Measurements from ENCODE around the gene ARMH4.

Gene ARMH4

GRCh38 chr14:58199726-58200479 is 47.9 kb upstream of the ARMH4 start, which contains the start of gene ACTR10:
Gene ACTR10 (plus strand): TSS chr14:58200149. CDS start chr14:58200218, 69 bp downstream.
- Histone ChIP-seq H3K4me2 (ENCODE audit: insufficient read depth, low read length) (peak within 1 kb of the TSS; percentile 83), H4K20me1 (ENCODE audit: insufficient read depth, low read length) (no peaks in the 10 kb centered on the region), H3K9me3 (ENCODE audit: insufficient read depth, low read length, severe bottlenecking) (no peaks in the 10 kb centered on the region), H3K27me3 (ENCODE audit: insufficient read depth, low read length, poor library complexity) (no peaks in the 10 kb centered on the region), H3K27ac (ENCODE audit: low read length) (peak within 1 kb of the TSS; percentile 81), H2AFZ (ENCODE audit: low read depth, low read length) (peak within 1 kb of the TSS; percentile 92), H3K4me1 (ENCODE audit: insufficient read depth, low read length) (peaks cover 25% of the 10 kb centered on the region), H3K4me3 (ENCODE audit: low read depth in 1 of 2, low read length in 2 of 2) (peak within 1 kb of the TSS; percentile 88 to 93), H3K79me2 (ENCODE audit: insufficient read depth, low read length) (peaks cover 29% of the 10 kb centered on the region), H3K9ac (ENCODE audit: low read depth, low read length) (peak within 1 kb of the TSS; percentile 78), H3K36me3 (ENCODE audit: insufficient read depth, low read length) (0 out of 2 replicates have a peak, but pooled peaks cover 3% of the 10 kb centered on the region)
- TF ChIP-seq CTCF (IDR thresholded peaks at IDR 0.05; ENCODE audit: borderline replicate concordance, extremely low read depth, low read length, poor library complexity, severe bottlenecking) (no peak), EZH2 (IDR thresholded peaks at IDR 0.05; ENCODE audit: borderline replicate concordance, low read depth, low read length, severe bottlenecking) (no peak)
- peak; percentile 89 for DNase-seq
- ATAC-seq (ENCODE audit: insufficient read depth, low read depth) = peak; percentile 92

- Histone ChIP-seq H3K79me2 (ENCODE audit: insufficient read depth, low read length) (peaks cover 26% of the 10 kb centered on the region), H3K4me2 (ENCODE audit: insufficient read depth, low read length) (no peak overlapping the region), H3K4me1 (ENCODE audit: insufficient read depth, low read length) (peaks cover 25% of the 10 kb centered on the region), H3K27me3 (ENCODE audit: insufficient read depth, low read length, poor library complexity) (peaks cover 4% of the 10 kb centered on the region), H3K4me3 (ENCODE audit: low read depth in 1 of 2, low read length in 2 of 2) (no peak overlapping the region), H3K9me3 (ENCODE audit: insufficient read depth, low read length, severe bottlenecking) (no peaks in the 10 kb centered on the region), H3K36me3 (ENCODE audit: insufficient read depth, low read length) (0 out of 2 replicates have a peak, but pooled peaks cover 3% of the 10 kb centered on the region), H3K27ac (ENCODE audit: low read length) (no peak overlapping the region), H3K9ac (ENCODE audit: low read depth, low read length) (no peak overlapping the region), H4K20me1 (ENCODE audit: insufficient read depth, low read length) (no peaks in the 10 kb centered on the region), H2AFZ (ENCODE audit: low read depth, low read length) (no peak overlapping the region)
- TF ChIP-seq CTCF (IDR thresholded peaks at IDR 0.05; ENCODE audit: borderline replicate concordance, extremely low read depth, low read length, poor library complexity, severe bottlenecking) (no peak), EZH2 (IDR thresholded peaks at IDR 0.05; ENCODE audit: borderline replicate concordance, low read depth, low read length, severe bottlenecking) (no peak)
- ATAC-seq (ENCODE audit: insufficient read depth, low read depth) (no peak), DNase-seq (no peak)
Measured at GRCh38 chr14:58198086-58198485, 46.1 kb upstream of the ARMH4 start.

GRCh38 chr14:58196198-58196597 is 44.2 kb upstream of the ARMH4 start:
- H3K36me3 ChIP-seq (ENCODE audit: insufficient read depth, low read length) = no peaks in the 10 kb centered on the region
- DNase-seq (no peak), ATAC-seq (ENCODE audit: insufficient read depth, low read depth) (no peak)
- peaks cover 15% of the 10 kb centered on the region for H3K4me1 ChIP-seq (ENCODE audit: insufficient read depth, low read length)
- no peak overlapping the region for H3K4me2 ChIP-seq (ENCODE audit: insufficient read depth, low read length)
- peaks cover 12% of the 10 kb centered on the region for H3K79me2 ChIP-seq (ENCODE audit: insufficient read depth, low read length)
- no peaks in the 10 kb centered on the region for H3K9me3 ChIP-seq (ENCODE audit: insufficient read depth, low read length, severe bottlenecking)
- TF ChIP-seq CTCF (IDR thresholded peaks at IDR 0.05; ENCODE audit: borderline replicate concordance, extremely low read depth, low read length, poor library complexity, severe bottlenecking) (no peak), EZH2 (IDR thresholded peaks at IDR 0.05; ENCODE audit: borderline replicate concordance, low read depth, low read length, severe bottlenecking) (no peak)
- H2AFZ ChIP-seq (ENCODE audit: low read depth, low read length) = no peak overlapping the region
- H3K4me3 ChIP-seq (ENCODE audit: low read depth in 1 of 2, low read length in 2 of 2) = no peak overlapping the region
- H4K20me1 ChIP-seq (ENCODE audit: insufficient read depth, low read length) = no peaks in the 10 kb centered on the region
- H3K27me3 ChIP-seq (ENCODE audit: insufficient read depth, low read length, poor library complexity) = peaks cover 16% of the 10 kb centered on the region
- no peak overlapping the region for H3K9ac ChIP-seq (ENCODE audit: low read depth, low read length)
- H3K27ac ChIP-seq (ENCODE audit: low read length) = no peak overlapping the region

Data from DND-41 (cell line).